DMS153 treated with DMSO at 0.1 percent for 48 hours (cell line): ENCODE data around the gene CD300E.
"Not testable (repeated sequence)": the region's sequence is repeated elsewhere in the genome, so short reads cannot be mapped to it uniquely, and the experiment has no call there.

ENCODE experiments used
- DNase-seq: peaks from one replicate; lab custom pipeline; 2025; ENCODE audit not compliant: unreplicated experiment; lab: John Stamatoyannopoulos, UW

CD300E gene

DNA sequence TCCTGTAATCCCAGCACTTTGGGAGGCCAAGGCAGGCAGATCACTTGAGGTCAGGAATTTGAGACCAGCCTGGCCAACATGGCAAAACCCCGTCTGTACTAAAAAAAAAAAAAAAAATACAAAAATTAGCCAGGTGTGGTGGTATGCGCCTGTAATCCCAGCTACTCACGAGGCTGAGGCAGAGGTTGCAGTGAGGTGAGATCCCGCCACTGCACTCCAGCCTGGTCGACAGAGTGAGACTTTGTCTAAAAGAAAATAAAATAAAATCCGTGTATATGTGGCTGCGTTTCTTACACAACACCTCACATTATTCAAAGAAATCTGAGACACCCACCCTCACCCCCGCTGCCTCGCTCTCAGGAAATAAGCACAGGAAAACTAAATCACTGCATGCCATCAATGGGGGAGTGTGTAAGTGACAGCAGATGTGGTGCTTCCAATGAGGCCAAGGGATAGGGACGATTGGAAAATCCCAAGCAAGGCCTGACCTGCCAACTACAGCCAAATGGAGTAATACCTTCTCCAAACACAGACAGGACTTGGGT is 13.1 kb upstream of the CD300E start:
- DNase-seq, result not testable (repeated sequence)

DNA sequence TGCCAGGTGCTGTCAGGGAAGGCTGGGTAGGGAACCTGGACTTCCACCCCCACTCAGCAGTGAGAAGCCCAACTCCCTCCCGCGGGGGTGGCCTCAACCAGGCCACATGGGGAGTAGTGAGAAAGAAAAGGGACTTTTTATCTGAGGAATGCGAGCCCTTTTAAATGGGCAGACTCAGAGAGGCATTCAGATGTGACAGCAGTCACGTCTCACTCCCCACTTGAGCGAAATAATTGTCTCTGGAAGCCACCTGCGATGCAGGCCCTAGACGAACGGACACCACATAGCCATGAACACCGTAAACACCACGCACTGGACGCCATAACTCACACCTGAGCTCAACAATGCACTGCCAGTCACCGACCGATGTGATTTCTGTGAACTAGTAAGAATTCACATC is 11.9 kb upstream of the CD300E start:
- no peak for DNase-seq

DNA sequence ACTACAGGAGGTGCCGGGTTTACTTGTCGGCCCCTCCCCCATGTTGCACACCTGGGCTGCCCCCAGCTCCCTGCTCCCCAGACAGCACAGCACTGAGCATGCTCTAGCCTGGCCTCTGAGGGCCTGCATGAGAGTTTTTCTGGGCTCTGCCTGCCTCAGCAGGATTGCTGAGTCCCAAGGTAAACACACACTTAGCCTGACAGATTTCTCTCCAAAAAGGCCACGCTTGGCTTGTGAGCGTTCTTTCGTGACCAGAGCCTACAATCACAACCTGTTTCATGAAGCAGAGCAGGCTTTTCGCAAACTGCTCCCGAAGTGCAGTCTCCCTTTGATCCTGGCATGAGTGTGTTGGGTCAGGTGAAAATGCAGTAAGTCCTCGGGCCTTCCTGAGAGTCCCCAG is 9.8 kb upstream of the CD300E start:
- DNase-seq, result no peak

DNA sequence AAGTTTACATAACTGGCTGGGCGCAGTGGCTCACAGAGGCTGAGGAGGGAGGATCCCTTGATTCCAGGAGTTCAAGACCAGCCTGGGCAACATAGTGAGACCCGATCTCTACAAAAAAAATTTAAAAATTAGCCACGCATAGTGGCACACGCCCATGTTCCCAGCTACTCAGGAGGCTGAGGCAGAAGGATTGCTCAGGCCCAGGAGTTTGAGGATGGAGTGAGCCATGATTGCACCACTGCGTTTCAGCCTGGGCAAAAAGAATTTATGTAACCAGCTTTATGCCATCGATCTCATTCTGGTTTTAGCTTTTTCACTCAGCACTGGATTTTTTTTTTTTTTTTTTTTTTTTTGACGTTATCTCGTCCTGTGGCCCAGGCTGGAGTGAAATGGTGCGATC is 9.1 kb upstream of the CD300E start:
- no peak for DNase-seq

DNA sequence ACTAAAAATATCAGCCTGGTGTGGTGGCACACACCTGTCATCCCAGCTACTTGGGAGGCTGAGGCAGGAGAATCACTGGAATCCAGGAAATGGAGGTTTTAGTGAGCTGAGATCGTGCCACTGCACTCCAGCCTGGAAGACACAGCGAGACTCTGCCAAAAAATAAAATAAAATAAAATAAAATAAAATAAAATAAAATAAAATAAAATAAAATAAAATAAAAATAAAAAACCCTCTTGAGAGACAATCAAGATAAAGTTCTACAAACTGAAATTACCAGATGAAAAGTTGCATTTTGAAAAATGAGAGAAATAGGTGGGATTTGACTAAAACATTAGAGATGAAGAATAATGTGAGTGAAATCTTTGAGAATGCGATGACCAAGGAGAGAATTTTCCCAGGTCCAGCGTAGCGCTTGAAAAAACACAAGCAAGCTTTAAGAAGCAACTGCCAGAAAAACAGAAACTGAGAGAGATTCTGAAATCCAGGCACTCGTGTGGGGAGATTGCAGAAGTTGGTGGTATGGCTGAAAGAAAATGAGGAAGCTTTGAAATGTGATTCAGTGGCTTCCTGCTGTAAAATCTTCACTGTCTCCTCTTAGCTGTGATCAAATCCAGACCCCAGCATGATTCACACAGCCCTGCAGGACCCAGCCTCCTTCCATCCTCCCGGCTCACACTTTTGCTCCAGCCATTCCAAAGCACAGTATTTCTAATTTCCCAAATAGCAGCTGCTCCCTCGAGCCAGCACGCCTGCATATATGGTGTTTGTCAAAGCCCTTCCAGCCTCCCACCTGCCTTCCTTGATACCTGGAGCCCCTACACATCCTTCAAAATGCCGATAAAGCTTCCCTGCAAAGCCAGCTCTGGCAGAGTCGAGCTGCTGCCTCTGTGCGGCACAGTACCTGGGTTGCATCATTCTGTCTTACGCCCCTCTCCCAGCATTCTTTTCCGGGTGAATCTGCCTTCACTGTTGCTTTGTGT is 8.2 kb upstream of the CD300E start:
- DNase-seq, result no peak

DNA sequence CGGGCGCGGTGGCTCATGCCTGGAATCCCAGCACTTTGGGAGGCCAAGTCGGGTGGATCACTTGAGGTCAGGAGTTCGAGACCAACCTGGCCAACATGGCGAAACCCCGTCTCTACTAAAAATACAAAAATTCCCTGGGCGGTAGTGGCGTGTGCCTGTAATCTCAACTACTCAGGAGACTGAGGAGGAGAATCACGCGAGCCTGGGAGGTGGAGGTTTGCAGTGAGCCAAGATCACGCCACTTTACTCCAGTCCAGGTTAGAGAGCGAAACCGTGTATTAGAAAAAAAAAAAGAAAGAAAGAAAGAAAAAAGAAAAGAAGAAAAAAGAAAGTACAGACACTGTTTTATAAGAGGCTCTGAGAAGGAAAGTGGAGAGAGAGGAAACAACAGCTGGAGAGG is 6.7 kb upstream of the CD300E start:
- DNase-seq, result not testable (repeated sequence)

DNA sequence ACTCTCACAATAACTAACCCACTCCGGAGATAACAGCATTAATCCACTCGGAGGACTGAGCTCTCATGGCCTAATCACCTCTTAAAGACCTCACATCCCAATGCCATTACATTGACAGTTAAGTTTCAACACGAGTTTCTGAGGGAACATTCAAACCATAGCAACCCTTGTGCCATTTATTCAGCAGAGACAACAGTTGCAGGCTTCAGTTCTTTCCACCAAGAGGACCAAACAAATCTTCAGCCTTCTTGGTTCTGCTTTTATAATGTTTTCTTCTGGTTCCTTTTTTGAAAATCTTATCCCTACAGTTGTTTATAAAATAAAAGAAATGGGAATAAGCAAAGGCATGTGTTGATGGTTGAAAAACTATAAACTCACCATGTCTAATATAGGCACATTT is 2.1 kb upstream of the CD300E start:
- no peak for DNase-seq

DNA sequence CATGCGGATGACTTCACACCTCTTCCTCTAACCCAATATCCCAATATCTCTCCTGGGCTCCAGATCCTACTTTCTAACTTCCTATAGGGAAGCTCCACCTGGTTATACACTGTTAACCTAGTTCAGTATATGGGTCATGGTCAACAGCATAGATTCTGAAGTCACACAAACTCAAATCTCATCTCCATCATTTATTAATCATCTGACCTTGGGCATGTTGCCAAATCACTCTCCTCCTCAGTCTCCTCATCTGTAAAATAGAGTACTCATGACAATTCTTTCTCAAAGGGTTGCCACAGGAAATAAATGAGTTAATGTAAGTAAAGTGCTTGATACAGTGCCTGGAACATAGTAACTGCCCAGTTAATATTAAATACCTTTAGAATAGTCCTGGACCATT is 593 bp upstream of the CD300E start:
- DNase-seq, result no peak

DNA sequence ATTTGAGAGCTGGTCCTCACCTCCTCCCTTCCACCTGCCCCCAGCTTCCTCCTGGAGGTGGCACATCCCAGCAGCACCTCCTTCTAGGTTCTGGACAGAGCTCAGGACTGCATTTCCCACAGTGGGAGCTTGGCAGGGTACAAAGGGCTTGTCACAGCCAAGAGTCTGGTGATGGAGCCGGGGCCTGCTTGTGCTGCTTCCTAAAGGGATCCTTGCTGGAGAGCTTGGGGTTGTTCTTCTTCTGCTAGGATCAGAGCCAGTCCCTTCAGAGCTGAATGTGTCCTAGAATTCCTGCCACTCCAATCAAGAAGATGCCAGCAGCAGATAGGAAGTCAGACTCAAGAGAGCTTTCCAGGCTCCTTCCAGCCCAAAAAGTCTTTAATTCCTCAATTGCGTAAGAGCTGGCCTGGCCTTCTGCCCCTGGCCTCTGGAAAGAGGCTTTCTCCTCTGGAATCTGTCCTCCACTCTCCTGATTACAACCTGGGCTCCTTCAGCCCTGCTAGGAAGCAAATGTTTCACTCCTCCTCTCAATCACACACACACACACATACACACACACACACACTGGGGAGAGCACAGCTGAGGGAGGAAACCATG is 4.4 kb downstream of the CD300E start:
- no peak for DNase-seq

DNA sequence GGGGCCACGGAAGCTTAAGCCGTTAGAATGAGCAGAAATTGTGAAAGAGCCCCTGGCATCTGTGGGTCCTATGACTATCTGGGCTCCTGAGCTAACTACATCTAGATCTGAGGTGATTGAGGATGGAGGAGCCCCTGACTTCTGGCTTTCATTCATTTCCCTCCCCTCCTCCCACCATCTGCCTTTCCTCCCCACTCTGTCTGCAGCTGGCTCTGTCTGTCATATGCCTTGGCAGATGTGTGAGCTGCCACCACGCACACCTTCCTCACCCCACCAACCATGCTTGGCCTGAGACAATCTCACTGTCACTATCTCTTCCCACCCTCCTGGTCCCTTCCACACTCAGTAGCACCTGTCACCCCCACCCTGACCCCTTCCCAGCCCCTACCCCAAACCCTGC is 5.1 kb downstream of the CD300E start:
- no peak for DNase-seq

DNA sequence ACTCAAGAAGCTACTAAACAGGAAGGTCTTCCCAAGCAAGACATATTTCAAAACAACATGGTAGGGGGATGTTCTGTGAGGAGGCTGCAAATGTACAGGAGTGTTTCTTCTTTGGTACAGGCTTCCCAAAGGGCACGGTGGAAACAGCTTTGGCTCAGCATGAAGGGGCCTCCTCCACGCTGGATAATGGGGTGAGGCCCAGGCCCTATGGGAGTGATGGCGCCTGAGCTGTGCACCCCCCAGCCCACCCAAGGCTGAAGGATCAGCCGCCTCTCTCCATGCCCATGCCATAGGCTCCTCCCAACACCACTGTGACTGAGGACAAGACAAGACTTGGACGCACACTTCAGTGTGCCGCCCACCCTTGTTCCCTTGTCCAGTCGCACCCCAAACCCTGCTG is 6.8 kb downstream of the CD300E start:
- DNase-seq, result no peak

DNA sequence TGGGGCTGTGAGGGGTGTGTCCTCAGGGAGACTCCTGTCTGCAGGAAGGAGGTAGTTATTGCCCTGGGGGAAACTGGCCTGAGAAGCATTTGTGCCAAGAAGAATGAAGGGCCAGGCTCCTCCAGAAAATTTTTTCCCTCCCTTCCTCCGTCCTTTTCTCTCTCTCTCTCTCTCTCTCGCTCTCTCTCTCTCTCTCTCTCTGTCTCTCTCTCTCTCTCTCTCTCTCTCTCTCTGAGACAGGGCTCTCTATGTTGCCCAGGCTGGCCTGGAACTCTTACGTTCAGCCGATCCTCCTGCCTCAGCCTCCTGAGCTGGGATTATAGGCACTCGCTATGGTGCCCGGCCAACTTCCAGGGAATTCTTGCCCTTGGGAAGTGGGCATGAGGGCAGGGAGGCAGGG is 11.5 kb downstream of the CD300E start:
- no peak for DNase-seq

DNA sequence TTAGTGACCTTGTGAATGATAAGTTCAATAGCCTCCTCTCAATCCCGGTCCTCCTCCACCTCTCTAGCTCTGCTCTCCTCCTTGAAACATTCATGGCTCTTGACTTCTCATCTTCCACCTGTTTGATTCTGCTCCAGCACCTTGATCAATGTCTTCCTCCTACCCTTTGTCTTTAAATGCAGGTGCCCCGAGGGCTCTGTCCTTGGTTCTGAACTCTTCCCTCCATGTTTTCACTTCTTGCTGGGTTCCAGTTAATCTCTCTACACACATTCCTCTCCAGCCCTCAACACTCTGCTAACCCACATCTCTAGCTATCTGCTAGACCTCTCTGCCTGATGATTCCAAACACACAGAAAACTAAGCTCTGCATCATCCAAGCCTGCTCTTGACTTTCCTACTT is 13.4 kb downstream of the CD300E start:
- DNase-seq, result no peak

DNA sequence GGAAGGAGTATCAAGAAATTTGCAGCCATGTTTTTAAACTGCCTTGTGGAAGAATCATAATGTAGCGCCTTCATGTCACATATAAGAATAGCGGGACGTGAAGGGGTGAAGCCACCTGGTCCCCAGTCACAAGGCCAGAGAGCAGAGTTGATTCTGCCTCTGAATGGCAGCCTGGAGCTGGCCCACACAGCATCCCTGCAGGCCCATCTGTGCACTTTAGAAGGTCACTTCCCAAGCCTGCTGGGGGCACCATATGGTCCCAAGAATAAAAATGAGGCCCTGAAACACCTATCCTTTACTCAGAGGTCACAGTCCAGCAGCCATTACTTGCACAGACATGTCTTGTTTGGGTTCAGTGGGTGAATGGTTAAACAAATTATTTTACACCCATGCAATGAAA is 15.0 kb downstream of the CD300E start:
- DNase-seq, result no peak

DNA sequence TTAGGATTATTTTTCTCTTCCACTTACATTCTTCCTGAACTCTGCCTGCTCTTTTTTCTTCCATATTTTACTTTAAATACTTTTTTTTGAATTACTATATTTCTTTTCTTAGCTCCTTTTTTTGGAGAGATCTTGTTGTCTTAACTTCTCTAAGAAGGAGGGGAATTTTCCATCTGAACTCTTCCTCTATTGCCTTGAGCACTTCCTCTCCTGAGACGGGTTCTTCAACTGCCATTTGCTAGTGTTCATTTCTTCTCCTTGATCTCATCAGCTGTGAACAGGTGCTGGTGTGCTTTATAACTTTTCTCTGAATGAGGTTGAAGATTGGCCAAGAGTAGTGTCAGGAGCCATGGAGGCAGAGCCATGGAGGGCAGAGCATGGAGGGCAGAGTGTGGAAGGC is 16.3 kb downstream of the CD300E start:
- DNase-seq, result no peak

DNA sequence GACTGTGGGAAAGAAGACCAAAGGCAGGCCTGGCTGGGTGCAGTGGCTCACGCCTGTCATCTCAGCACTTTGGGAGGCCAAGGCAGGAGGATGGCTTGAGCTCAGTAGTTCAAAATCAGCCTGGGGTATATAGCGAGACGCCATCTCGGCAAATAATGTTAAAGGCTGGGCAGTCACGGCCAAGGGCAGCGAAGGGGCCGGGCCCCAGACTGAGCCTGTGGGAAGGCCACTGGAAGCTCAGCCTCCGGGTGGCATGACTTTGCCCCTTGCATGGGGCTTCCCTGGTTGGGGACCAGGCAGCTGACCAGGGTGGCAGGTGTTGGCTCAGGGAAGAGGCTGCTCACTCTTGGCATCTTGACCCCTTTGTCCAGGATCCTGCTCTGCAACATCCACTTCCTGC is 17.5 kb downstream of the CD300E start:
- no peak for DNase-seq

DNA sequence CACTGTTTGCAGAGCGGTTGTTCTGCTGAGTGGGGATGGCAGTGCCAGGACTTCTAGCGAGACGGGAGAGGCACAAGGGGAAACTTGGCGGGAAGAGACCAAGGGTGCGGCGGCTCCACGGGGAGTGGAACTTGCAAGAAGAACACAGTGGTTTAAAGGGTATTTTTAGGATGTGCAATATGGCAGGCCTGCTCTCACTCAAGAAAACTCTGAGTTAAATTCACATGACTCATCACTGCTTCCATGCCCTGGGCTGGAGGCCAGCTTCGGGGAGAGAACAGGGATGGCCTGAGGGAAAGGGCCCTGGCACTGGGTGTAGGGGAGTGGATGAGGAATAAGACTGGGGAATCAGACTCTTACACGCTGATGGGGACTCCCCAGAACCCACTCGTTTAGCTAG is 18.2 kb downstream of the CD300E start:
- DNase-seq, result no peak

DNA sequence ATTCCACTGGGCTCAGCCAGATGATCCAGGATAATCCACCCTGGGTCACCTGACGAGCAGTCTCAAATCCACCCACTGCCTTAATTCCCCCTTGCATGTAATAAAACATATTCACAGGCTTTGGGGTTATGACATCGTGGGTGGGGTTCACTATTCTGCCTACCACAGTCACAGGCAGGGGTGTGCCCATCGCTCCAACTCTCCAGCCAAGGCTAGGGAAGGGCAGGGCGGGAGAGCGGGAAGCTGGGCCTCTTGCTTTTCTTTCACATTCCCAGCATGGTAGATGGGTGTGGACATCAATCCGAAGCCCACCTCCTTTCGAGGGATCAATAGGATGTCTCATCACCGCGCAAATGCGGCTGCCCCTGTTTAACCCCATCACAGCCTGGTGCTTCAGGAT is 18.8 kb downstream of the CD300E start:
- DNase-seq, result no peak

DNA sequence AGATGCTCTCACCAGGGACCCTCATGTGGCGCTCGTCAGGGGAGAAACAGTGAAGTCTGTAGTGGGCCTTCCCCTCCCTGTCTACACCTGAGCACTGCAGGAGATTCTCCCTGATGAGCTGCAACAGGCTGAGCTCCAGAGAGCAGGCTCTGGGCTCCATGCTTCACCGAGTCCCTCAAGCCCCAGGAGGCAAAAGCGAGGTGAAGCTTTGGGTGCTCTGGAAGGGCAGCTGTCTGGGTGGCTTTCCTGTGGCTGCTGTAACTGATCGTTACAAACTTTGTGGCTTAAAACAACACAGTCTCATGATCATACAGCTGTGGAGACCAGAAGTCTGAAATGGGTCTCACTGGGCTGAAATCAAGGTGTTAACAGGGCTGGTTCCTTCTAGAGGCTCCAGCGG is 19.3 kb downstream of the CD300E start:
- DNase-seq, result no peak

DNA sequence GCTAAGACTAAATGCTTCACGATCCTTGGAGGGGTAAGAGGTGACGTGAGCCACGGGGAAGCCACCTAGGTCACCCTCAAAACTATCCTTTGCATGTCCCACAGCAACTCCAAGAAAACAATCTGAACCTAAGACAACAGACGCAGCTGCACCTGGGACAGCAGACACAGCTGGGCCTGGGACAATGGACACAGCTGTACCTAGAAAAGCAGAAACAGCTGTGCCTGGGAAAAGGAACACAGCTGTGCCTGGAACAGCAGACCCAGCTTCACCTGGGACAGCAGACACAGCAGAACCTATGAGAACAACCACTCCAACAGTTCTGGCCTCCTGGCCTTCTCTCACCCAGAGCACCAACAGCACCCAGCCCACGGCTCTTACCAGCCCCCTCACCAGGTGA is 19.8 kb downstream of the CD300E start:
- no peak for DNase-seq

DNA sequence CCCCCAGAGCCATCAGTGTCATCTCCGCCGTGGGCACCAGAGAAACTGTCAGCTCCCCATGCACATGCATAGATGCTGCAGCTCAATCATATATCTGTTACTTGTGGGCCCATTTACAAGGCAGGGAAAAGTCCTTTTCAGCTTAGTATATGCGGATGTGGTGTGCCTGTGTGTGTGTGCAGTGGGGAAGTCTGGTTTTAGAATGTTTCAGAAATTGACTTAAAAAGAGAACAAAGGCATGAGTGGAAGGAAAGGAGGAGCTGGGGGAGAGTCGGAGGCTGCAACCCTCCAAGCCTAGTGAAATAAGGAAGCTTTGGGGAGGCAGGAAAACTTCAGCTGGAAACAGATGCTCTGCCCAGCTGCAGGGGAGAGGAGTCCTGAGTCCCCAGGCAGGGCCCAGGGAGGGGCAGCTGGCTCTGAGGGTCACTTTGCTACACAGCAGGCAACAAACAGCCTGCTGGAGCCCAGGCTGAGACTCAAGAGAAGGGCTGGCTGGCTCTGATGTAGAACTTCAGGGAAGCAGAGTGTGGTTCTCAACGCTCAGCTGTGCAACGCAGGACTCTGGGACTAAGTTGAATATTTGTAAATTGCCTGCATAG is 20.4 kb downstream of the CD300E start:
- no peak for DNase-seq
